HEK293 (cell line): ENCODE results near the gene NEK11.

Experiments
- CTCF ChIA-PET: fragments of 350-600 bp; formaldehyde crosslinking; extraction: SDS; loops from one replicate; lab custom pipeline; 2021; ENCODE audit warnings: antibody characterized with exemption; lab: Yijun Ruan, JAX
- POLR2A ChIA-PET: fragments of 300-600 bp; formaldehyde crosslinking; extraction: SDS; loops from one replicate; lab custom pipeline; 2020; ENCODE audit warnings: antibody characterized with exemption, inconsistent platforms; lab: Yijun Ruan, JAX
- H3K27ac ChIP-seq: fragments of 200-500 bp; sonication (Bioruptor generic); 2 replicates; pipeline ENCODE4 v1.5.1; 2014; ENCODE audit warnings: low read depth, low read length, control low read depth, inconsistent platforms; ENCODE audit errors: extremely low read depth
- H3K36me3 ChIP-seq, 2 experiments: fragments of 200-500 bp in 1 of 2; sonication (Bioruptor generic) in 1 of 2; 1 replicate in 1 of 2; 2 replicates in 1 of 2; pipeline ENCODE4 v1.5.1; 2014 to 2017; ENCODE audit warnings: inconsistent platforms in 2 of 2, low read length in 2 of 2; ENCODE audit not compliant: control insufficient read depth in 2 of 2, insufficient read depth in 1 of 2
- H3K4me1 ChIP-seq: fragments of 200-500 bp; sonication (Bioruptor generic); 2 replicates; pipeline ENCODE4 v1.5.1; 2014; ENCODE audit warnings: mild to moderate bottlenecking, low read length, inconsistent platforms; ENCODE audit not compliant: control insufficient read depth, insufficient read depth
- H3K4me3 ChIP-seq: 2 replicates; pipeline ENCODE4 v1.5.1; 2011; ENCODE audit warnings: low read depth, mild to moderate bottlenecking, control low read depth, low read length, moderate library complexity
- H3K9me3 ChIP-seq: fragments of 200-500 bp; sonication (Bioruptor generic); 2 replicates; pipeline ENCODE4 v1.5.1; 2014; ENCODE audit warnings: low read depth, low read length, inconsistent platforms; ENCODE audit not compliant: control insufficient read depth, insufficient read depth
- SCRT2 ChIP-seq: fragments of 450-650 bp; formaldehyde crosslinking; IDR thresholded peaks from 2 replicates; pipeline ENCODE4 v1.5.1; 2016; ENCODE audit warnings: missing biosample characterization, missing genetic modification characterization
- WT1 ChIP-seq: fragments of 450-650 bp; formaldehyde crosslinking; IDR thresholded peaks from 2 replicates; pipeline ENCODE4 v1.5.1; 2016; ENCODE audit warnings: missing biosample characterization, missing genetic modification characterization
- ZIC2 ChIP-seq: fragments of 450-650 bp; formaldehyde crosslinking; IDR thresholded peaks from 2 replicates; pipeline ENCODE4 v1.5.1; 2016; ENCODE audit warnings: missing biosample characterization, missing genetic modification characterization
- ZNF10 ChIP-seq: fragments of 450-650 bp; formaldehyde crosslinking; IDR thresholded peaks from 2 replicates; pipeline ENCODE4 v1.5.1; 2017; ENCODE audit warnings: missing biosample characterization, missing genetic modification characterization
- ZNF174 ChIP-seq: fragments of 450-650 bp; formaldehyde crosslinking; IDR thresholded peaks from 2 replicates; pipeline ENCODE4 v1.5.0; 2017; ENCODE audit warnings: missing biosample characterization, mild to moderate bottlenecking, missing genetic modification characterization
- ZNF266 ChIP-seq: fragments of 450-650 bp; formaldehyde crosslinking; IDR thresholded peaks from 2 replicates; pipeline ENCODE4 v1.5.1; 2016; ENCODE audit warnings: missing biosample characterization, missing genetic modification characterization, low read depth
- ZNF292 ChIP-seq: fragments of 450-650 bp; formaldehyde crosslinking; IDR thresholded peaks from 2 replicates; pipeline ENCODE4 v1.5.1; 2016; ENCODE audit warnings: low read depth, missing biosample characterization, missing genetic modification characterization, borderline replicate concordance
- ZNF37A ChIP-seq: fragments of 450-650 bp; IDR thresholded peaks from 2 replicates; pipeline ENCODE4 v1.5.1; 2018; ENCODE audit warnings: missing biosample characterization, missing genetic modification characterization
- ZNF394 ChIP-seq: fragments of 450-650 bp; formaldehyde crosslinking; IDR thresholded peaks from 2 replicates; pipeline ENCODE4 v1.5.1; 2016; ENCODE audit warnings: missing biosample characterization, missing genetic modification characterization, mild to moderate bottlenecking, moderate library complexity, borderline replicate concordance
- ZNF558 ChIP-seq: fragments of 450-650 bp; formaldehyde crosslinking; IDR thresholded peaks from 2 replicates; pipeline ENCODE4 v1.5.1; 2016; ENCODE audit warnings: missing biosample characterization, missing genetic modification characterization
- ZNF585B ChIP-seq: fragments of 450-650 bp; formaldehyde crosslinking; IDR thresholded peaks from 2 replicates; pipeline ENCODE4 v1.5.1; 2016; ENCODE audit warnings: missing biosample characterization, missing genetic modification characterization
- ZNF626 ChIP-seq: fragments of 450-650 bp; sonication (Bioruptor Pico); formaldehyde crosslinking; IDR thresholded peaks from 2 replicates; pipeline ENCODE4 v1.5.1; 2018; ENCODE audit warnings: missing biosample characterization, missing genetic modification characterization, inconsistent platforms
- ZNF785 ChIP-seq: fragments of 450-650 bp; formaldehyde crosslinking; IDR thresholded peaks from 2 replicates; pipeline ENCODE4 v1.5.1; 2016; ENCODE audit warnings: missing biosample characterization, missing genetic modification characterization
- TF ChIP-seq, protein P1 (sequence below): fragments of 450-650 bp; formaldehyde crosslinking; IDR thresholded peaks from 2 replicates; pipeline ENCODE4 v1.5.1; 2016; ENCODE audit warnings: missing biosample characterization, missing genetic modification characterization, borderline replicate concordance
- TF ChIP-seq, protein P2 (sequence below): fragments of 450-650 bp; formaldehyde crosslinking; IDR thresholded peaks from 2 replicates; pipeline ENCODE4 v1.5.1; 2017; ENCODE audit warnings: missing biosample characterization, missing genetic modification characterization
- TF ChIP-seq, protein P3 (sequence below): fragments of 450-650 bp; formaldehyde crosslinking; IDR thresholded peaks from 2 replicates; pipeline ENCODE4 v1.5.1; 2017; ENCODE audit warnings: missing biosample characterization, missing genetic modification characterization
- TF ChIP-seq, protein P4 (sequence below): fragments of 450-650 bp; formaldehyde crosslinking; IDR thresholded peaks from 2 replicates; pipeline ENCODE4 v1.5.1; 2017; ENCODE audit warnings: missing biosample characterization, missing genetic modification characterization

NEK11 gene

DNA sequence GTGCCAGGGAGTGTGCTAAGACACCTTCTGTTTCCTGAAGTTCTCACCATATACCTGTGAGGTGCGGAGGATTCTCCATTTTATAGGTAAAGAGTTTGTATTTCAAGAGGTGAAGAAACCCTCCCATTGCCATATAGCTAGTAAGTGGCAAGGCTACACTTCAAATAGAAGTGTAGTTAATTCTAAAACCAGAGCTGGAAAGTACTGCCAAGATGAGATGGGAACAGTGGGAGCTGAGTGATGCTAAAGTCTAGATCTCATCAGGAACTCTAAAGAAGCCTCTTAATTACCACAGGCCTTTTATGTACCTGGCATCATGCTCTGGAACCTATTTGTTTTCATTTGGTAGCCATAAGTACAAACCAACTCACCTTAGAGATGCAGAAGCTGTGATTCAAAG lies 256.3 kb downstream of the NEK11 start:
- ChIA-PET CTCF (no interaction called here), POLR2A (no interaction called here)
- no peaks in the 10 kb centered on the region; the same call in 1 of the 2 replicates for H3K4me1 ChIP-seq
- no peak overlapping the region for H3K27ac ChIP-seq
- no peaks in the 10 kb centered on the region for H3K36me3 ChIP-seq
- H3K9me3 ChIP-seq = no peaks in the 10 kb centered on the region
- no peak overlapping the region for H3K4me3 ChIP-seq
- no peak for TF ChIP-seq ZNF585B (tag by site-specific recombination)
- TF ChIP-seq ZNF558 (tag by site-specific recombination) = no peak
- TF ChIP-seq ZNF394 (tag by site-specific recombination) = no peak
- TF ChIP-seq ZNF292 = no peak
- TF ChIP-seq, protein P1, sequence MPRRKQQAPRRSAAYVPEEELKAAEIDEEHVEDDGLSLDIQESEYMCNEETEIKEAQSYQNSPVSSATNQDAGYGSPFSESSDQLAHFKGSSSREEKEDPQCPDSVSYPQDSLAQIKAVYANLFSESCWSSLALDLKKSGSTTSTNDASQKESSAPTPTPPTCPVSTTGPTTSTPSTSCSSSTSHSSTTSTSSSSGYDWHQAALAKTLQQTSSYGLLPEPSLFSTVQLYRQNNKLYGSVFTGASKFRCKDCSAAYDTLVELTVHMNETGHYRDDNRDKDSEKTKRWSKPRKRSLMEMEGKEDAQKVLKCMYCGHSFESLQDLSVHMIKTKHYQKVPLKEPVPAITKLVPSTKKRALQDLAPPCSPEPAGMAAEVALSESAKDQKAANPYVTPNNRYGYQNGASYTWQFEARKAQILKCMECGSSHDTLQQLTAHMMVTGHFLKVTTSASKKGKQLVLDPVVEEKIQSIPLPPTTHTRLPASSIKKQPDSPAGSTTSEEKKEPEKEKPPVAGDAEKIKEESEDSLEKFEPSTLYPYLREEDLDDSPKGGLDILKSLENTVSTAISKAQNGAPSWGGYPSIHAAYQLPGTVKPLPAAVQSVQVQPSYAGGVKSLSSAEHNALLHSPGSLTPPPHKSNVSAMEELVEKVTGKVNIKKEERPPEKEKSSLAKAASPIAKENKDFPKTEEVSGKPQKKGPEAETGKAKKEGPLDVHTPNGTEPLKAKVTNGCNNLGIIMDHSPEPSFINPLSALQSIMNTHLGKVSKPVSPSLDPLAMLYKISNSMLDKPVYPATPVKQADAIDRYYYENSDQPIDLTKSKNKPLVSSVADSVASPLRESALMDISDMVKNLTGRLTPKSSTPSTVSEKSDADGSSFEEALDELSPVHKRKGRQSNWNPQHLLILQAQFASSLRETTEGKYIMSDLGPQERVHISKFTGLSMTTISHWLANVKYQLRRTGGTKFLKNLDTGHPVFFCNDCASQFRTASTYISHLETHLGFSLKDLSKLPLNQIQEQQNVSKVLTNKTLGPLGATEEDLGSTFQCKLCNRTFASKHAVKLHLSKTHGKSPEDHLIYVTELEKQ = no peak
- no peak for TF ChIP-seq ZNF174

DNA sequence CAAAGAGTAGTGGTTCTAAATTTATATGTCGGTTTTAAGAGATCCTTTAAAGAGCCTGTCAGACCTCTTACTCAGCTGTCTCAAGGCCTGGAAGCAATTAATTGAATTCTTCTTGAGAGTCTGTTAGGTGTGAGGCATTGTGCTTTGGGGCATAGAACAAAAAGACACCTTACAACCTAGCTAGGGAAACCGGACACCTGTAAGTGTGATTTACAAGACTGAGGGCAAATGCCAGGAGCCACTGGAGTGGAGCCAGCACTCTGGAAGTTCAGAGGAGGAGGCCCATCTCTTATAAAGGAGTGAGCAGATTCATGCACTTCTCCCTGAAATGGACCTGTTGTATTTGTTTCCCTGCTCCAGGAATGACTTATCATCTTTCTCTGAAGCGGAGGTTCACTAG lies 257.2 kb downstream of the NEK11 start:
- Histone ChIP-seq H3K4me3 (no peak overlapping the region), H3K4me1 (no peaks in the 10 kb centered on the region; the same call in 1 of the 2 replicates), H3K9me3 (no peaks in the 10 kb centered on the region), H3K27ac (no peak overlapping the region), H3K36me3 (no peaks in the 10 kb centered on the region)
- TF ChIP-seq, protein P2, sequence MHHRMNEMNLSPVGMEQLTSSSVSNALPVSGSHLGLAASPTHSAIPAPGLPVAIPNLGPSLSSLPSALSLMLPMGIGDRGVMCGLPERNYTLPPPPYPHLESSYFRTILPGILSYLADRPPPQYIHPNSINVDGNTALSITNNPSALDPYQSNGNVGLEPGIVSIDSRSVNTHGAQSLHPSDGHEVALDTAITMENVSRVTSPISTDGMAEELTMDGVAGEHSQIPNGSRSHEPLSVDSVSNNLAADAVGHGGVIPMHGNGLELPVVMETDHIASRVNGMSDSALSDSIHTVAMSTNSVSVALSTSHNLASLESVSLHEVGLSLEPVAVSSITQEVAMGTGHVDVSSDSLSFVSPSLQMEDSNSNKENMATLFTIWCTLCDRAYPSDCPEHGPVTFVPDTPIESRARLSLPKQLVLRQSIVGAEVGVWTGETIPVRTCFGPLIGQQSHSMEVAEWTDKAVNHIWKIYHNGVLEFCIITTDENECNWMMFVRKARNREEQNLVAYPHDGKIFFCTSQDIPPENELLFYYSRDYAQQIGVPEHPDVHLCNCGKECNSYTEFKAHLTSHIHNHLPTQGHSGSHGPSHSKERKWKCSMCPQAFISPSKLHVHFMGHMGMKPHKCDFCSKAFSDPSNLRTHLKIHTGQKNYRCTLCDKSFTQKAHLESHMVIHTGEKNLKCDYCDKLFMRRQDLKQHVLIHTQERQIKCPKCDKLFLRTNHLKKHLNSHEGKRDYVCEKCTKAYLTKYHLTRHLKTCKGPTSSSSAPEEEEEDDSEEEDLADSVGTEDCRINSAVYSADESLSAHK (tag by site-specific recombination) = peak; percentile 58; the same call in 1 of the 2 replicates
- peak; percentile 30; the same call in 1 of the 2 replicates for TF ChIP-seq SCRT2 (tag by site-specific recombination)
- TF ChIP-seq, protein P3, sequence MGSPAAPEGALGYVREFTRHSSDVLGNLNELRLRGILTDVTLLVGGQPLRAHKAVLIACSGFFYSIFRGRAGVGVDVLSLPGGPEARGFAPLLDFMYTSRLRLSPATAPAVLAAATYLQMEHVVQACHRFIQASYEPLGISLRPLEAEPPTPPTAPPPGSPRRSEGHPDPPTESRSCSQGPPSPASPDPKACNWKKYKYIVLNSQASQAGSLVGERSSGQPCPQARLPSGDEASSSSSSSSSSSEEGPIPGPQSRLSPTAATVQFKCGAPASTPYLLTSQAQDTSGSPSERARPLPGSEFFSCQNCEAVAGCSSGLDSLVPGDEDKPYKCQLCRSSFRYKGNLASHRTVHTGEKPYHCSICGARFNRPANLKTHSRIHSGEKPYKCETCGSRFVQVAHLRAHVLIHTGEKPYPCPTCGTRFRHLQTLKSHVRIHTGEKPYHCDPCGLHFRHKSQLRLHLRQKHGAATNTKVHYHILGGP (tag by site-specific recombination) = no peak
- POLR2A ChIA-PET = no interaction called here
- CTCF ChIA-PET = interaction anchor here (0.6 kb wide), 2 partner anchors 478 to 1068 kb away, joined by 3 to 4 read pairs; no protein-coding TSS in a partner anchor

DNA sequence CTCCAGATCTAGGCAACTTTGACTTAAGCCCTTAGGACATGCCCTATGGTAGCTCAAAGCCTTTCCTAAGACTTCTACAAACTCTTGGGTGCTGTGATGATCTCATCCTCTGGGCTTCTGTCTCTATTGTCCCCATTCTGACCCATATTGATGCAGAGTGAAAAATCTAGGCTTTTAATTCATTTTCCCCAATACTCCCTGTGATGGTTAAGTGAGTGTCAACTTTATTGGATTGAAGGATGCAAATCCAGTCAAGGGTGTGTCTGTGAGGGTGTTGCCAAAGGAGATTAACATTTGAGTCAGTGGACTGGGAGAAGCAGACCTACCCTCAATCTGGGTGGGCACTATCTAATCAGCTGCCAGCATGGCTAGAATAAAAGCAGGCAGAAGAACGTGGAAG lies 257.6 kb downstream of the NEK11 start:
- Histone ChIP-seq H3K36me3 (no peaks in the 10 kb centered on the region), H3K4me3 (no peak overlapping the region), H3K27ac (no peak overlapping the region), H3K4me1 (no peaks in the 10 kb centered on the region; the same call in 1 of the 2 replicates), H3K9me3 (no peaks in the 10 kb centered on the region)
- CTCF ChIA-PET = interaction anchor here (0.6 kb wide), 1 partner anchor 477 kb away, joined by 3 read pairs; no protein-coding TSS in a partner anchor
- POLR2A ChIA-PET = no interaction called here
- TF ChIP-seq ZIC2 (tag by site-specific recombination) = no peak
- TF ChIP-seq ZNF785 (tag by site-specific recombination) = no peak
- no peak for TF ChIP-seq WT1 (tag by site-specific recombination)
- TF ChIP-seq ZNF10 (tag by site-specific recombination) = no peak
- TF ChIP-seq ZNF266 (tag by site-specific recombination) = no peak
- no peak for TF ChIP-seq ZNF37A
- no peak for TF ChIP-seq ZNF626 (tag by site-specific recombination)
- TF ChIP-seq, protein P4, sequence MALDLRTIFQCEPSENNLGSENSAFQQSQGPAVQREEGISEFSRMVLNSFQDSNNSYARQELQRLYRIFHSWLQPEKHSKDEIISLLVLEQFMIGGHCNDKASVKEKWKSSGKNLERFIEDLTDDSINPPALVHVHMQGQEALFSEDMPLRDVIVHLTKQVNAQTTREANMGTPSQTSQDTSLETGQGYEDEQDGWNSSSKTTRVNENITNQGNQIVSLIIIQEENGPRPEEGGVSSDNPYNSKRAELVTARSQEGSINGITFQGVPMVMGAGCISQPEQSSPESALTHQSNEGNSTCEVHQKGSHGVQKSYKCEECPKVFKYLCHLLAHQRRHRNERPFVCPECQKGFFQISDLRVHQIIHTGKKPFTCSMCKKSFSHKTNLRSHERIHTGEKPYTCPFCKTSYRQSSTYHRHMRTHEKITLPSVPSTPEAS (tag by site-specific recombination) = no peak
